Measurements from ENCODE around the gene BICDL1.
A peak's percentile ranks its signal among the peaks of the same experiment; 100 is the strongest.

BICDL1 gene

GRCh38 chr12:120085920-120086645 lies 97.0 kb downstream of the BICDL1 start:
- DNase-seq = no peak

DNA sequence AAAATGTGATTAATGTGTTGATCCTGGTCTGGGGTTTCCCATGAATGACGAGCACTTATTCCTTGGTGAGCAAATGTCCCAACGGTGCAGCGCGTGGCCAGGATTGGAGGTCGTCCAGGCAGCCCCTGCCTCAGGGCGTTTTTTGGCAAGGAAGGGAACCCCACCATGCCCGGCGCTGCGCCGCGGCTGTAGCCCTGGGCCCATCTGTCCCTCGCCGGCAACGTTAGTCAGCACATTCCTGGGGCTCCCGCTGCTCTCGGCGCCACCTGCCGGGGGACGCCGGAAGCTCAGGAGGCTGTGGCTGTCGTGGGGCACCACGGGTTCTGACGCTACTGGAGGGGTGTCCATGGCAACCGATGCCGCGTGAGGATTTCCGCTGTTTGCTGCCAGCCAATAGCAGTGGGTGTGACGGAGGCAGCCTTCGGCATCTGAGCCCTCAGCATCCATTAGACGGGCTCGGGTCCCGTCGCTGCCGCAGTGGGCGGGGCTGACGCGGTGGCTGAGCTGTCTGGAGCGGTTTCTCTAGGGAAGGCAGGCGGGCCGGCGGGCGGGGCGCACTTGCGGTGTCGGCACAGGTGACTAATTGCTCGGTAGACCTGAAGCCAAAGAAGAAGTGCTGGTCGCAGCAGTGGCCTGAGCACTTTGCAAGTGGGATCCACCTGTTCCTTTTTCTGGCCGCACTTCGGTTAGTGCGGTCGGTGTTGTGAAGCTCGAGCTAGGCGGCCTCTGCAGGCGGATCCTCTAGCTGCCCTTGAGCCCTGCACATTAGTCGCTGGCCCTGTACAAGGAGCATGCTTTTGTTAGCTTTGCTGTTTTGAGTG lies 98.0 kb downstream of the BICDL1 start:
- peak; percentile 99 for DNase-seq

DNA sequence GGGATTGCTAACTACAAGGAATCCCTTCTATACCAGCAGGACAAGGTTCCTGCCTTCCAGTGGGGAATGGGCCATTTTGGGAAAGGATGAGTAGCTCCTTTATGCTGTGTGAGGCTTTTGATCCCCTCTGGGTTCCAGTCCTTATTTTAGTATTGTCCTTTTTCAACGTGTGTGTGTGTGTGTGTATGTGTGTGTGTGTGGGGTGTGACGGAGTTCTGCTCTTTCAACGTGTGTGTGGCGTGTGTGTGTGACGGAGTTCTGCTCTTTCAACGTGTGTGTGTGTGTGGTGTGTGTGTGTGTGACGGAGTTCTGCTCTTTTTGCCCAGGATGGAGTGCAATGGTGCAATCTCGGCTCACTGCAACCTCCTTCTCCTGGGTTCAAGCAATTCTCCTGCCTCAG lies 100.1 kb downstream of the BICDL1 start:
- no peak for DNase-seq

- DNase-seq = no peak
Observed at GRCh38 chr12:120089796-120090195, 100.8 kb downstream of the BICDL1 start.

- no peak for DNase-seq
Observed at GRCh38 chr12:120090206-120090605, 101.2 kb downstream of the BICDL1 start.

GRCh38 chr12:120090626-120091295 lies 101.7 kb downstream of the BICDL1 start:
- no peak for DNase-seq

- peak; percentile 21 for DNase-seq
Observed at GRCh38 chr12:120091371-120092090, 102.5 kb downstream of the BICDL1 start.

GRCh38 chr12:120092551-120093335 lies 103.7 kb downstream of the BICDL1 start:
- no peak for DNase-seq

GRCh38 chr12:120093336-120093591 lies 104.2 kb downstream of the BICDL1 start:
- no peak for DNase-seq

GRCh38 chr12:120093592-120094355 lies 104.7 kb downstream of the BICDL1 start:
- DNase-seq = peak; percentile 7

DNA sequence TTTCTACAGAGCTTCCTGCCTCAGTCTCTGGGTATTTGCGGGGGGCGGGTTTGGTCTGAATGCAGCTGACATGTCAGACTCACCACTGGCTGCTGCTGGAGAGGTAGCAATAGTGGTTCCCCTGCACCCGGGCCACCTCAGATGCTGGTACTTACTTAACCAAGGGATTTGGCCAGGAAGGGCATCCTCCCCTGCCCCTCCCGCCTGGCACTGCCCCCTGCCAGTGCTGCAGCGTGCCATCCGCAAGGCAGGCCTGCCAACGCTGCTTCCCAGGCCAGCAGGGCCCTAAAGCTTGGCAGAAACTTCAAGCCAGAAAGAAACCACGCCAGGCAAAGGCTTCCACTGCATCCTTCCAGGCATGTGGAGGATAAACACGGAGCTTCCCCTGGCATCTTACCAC lies 105.4 kb downstream of the BICDL1 start:
- DNase-seq = no peak

DNA sequence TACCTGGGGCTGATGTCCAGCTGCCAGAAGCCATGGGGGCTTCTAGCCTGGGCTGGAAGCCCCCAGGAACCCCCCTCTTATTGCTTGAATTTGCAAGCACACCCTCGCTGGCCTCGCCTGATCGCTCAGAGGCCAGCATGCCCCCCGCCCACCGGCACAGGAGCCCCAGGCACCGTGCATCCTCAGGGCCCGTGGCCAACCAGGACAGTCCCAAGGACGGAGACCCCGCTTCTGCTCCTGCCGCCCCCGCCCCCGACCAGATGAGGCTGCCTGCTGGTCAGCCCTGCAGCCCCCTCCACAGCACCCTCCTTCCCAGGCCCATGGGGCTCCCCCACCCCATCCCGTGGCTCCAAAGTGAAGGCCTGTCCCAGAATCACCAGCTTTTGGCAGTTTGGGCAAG lies 106.3 kb downstream of the BICDL1 start:
- DNase-seq = no peak

- no peak for DNase-seq
Observed at GRCh38 chr12:120095736-120096135, 106.7 kb downstream of the BICDL1 start.

DNA sequence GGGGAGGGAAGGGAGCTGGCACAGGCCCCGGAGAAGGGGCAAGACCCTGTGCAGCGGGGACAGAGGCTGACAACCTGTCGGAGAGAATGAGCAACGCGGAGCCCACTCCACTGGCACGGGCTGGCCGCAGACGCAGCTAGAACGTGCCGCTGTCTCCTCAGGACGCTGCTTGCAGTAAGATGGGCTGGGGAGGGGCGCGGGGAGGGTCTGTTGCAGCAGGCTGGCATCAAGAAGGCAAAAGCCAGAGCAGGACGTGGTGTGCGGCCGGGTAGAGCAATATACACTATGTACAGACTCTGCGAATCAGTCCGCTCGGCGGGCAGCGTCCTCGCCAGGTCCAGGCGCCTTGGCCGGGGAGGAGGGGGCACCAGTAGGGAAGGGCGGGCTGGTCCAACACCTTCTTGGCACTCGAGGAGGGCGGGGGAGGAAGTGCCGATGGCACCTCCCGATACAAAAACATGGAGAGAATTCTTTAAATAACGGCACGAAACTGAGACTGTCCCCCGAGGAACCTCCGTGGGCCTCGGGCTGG lies 107.7 kb downstream of the BICDL1 start:
- DNase-seq = no peak

- no peak for DNase-seq
Observed at GRCh38 chr12:120098756-120099470, 109.9 kb downstream of the BICDL1 start.

DNA sequence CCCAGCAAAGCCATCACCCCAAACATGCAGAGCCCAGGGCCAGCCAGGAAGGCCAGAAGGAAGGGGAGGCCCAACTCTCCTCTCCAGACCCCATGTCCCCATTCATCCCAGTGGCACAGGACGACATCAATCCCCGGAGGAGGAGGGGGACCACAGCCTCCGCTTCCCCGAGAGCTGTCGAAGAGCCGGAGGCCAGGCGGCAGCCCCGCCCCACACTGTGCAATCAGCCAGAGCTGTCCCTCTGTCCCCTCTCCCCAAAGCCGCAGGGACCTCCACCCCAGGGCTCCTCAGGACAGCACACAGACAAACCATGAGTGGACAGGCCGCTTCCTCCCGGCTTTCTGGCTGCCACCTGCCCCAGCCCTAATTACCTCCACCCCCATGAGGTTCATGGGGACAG lies 110.7 kb downstream of the BICDL1 start:
- no peak for DNase-seq

GRCh38 chr12:120100630-120101029 lies 111.6 kb downstream of the BICDL1 start:
- peak; percentile 47 for DNase-seq

DNA sequence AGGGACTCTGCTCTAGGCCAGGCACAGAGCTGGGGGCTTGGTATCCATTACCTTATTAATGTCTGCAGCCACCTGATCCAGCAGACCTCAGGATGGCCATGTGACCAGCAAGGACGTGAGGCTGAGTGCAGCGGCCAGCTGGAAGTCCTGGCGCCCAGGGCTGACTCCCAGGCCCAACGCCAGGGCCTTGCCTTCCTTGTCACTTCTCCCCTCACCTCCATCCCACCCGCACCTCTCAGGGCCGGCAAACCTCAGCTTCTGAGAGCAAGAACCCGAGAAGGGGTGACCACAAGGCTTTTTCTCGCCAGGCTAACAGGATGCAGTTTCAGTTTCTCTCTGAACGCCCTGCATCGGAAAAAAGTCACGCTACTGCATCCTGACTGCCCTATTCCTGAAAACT lies 112.1 kb downstream of the BICDL1 start:
- DNase-seq = no peak

GRCh38 chr12:120101617-120102016 lies 112.6 kb downstream of the BICDL1 start:
- DNase-seq = no peak

GRCh38 chr12:120102189-120103043 lies 113.4 kb downstream of the BICDL1 start:
- no peak for DNase-seq

Data from NCI-H2029 (cell line).